ENCODE measurements around the gene VPS13C. TPM values are rescaled to one million over a fixed set of nuclear protein-coding genes. Genes with fewer than 3 reads are reported as not detected.

The VPS13C gene
- total and polyA plus RNA-seq, 2 donors (not counting 1 experiment from before 2014, with no cell fraction given): 40.0 to 236 TPM

DNA sequence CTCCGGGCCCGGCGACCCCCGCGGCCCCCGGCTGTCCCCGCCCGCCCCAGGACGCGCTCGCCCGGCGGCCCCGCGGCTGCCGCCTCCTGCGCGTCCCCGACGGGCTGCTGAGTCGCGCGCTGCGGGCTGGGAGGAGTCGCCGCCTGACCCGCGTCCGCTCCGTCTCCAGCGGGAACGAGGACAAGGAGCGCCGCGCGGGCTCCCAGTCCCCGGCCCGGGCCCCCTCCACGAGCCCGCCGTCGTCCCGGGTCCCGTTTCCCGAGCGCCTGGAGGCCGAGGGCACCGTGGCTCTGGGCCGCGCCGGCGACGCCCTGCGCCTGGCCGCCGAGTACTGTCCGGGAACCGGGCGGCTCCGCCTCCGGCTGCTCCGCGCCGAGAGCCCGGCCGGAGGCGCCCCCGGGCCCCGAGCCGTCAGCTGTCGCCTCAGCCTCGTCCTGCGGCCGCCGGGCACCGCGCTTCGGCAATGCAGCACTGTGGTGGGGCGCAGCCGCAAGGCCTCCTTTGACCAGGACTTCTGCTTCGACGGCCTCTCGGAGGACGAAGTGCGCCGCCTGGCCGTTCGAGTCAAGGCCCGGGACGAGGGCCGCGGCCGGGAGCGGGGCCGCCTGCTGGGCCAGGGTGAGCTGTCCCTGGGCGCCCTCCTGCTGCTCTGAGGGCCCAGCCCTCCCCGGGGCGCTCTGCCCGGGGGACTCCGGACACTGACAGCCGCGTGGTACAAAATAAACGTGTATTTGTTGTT lies 8.0 kb upstream of the VPS13C start:
- Mint-ChIP-seq H3K4me3 (peak overlapping the region; percentile 84), H3K27ac (no peak overlapping the region), H3K27me3 (peaks cover 36% of the 10 kb centered on the region), H3K4me1 (peaks cover 21% of the 10 kb centered on the region), H3K9me3 (ENCODE audit: insufficient read depth) (no peaks in the 10 kb centered on the region)
- ChIA-PET CTCF (interaction anchor here (0.7 to 4.6 kb wide), 8 partner anchors 8 to 199 kb away, joined by 3 to 25 read pairs (median 4); partner anchors contain the start of gene VPS13C), POLR2A (no interaction called here)
- Histone ChIP-seq H3K27me3 (replicated peaks in 1 of 4; ENCODE audit: control extremely low read depth in 1 of 4, control insufficient read depth in 3 of 4, insufficient read depth in 4 of 4, low read length in 3 of 4) (peaks cover 1 to 35% (median 27%) of the 10 kb centered on the region in 4 experiments), H3K9ac (ENCODE audit: low read length) (peak overlapping the region; percentile 55), H4K20me1 (ENCODE audit: control insufficient read depth, insufficient read depth, low read length, poor library complexity, severe bottlenecking) (peaks cover 5% of the 10 kb centered on the region), H3K4me1 (ENCODE audit: control insufficient read depth in 2 of 2, insufficient read depth in 2 of 2, low read length in 2 of 2) (peaks cover 21 to 22% of the 10 kb centered on the region in 2 donors), H3K36me3 (replicated peaks in 1 of 2; ENCODE audit: control extremely low read depth in 1 of 2, control insufficient read depth in 1 of 2, extremely low read depth in 1 of 2, insufficient read depth in 2 of 2, low read length in 1 of 2) (no peaks in the 10 kb centered on the region), H3K9me3 (ENCODE audit: control extremely low read depth in 1 of 3, control insufficient read depth in 2 of 3, insufficient read depth in 1 of 3, low read length in 2 of 3) (no peaks in the 10 kb centered on the region), H3K4me3 (ENCODE audit: control extremely low read depth in 1 of 5, extremely low read depth in 1 of 5, insufficient read depth in 1 of 5, low read depth in 2 of 5, low read length in 4 of 5) (peak overlapping the region in 3 of 5 experiments; percentile 39 to 64 (median 49)), H3K79me2 (ENCODE audit: control insufficient read depth, insufficient read depth, low read length) (no peaks in the 10 kb centered on the region), H3K27ac (ENCODE audit: low read length in 2 of 2) (no peak overlapping the region), H2AFZ (ENCODE audit: insufficient read depth, low read depth, low read length, poor library complexity, severe bottlenecking) (peak overlapping the region; percentile 59), H3K4me2 (replicated peaks; ENCODE audit: low read depth, low read length, poor library complexity, severe bottlenecking) (peak overlapping the region; percentile 93)
- ATAC-seq (ENCODE audit: low read depth) (peak; percentile 32), DNase-seq (peak; percentile 53)
- TF ChIP-seq CTCF (IDR thresholded peaks at IDR 0.05) (no peak), EZH2 (IDR thresholded peaks at IDR 0.05; ENCODE audit: borderline replicate concordance, insufficient read depth, low read depth, low read length, poor library complexity, severe bottlenecking) (peak; percentile 54)
- under 1% methylated on average over 98 of the region's 103 CpGs for WGBS (ENCODE audit: insufficient coverage)
- intact Hi-C loops (cut with micrococcal nuclease): loop anchor here (1.0 to 10.0 kb wide), 3 partner anchors 8 to 1209 kb away; partner anchors contain the start of genes APH1B and VPS13C
